RCC 7860 (cell line): ENCODE data around the gene MYO3A.

Experiments
- DNase-seq: peaks from one replicate; pipeline ENCODE4 v3.0.0-alpha.2; 2015; ENCODE audit warnings: low spot score
- FAIRE-seq: peaks from 2 replicates; lab custom pipeline; 2012; peaks lifted over from hg19 to GRCh38; lab: Jason Lieb, UNC

The MYO3A gene

DNA sequence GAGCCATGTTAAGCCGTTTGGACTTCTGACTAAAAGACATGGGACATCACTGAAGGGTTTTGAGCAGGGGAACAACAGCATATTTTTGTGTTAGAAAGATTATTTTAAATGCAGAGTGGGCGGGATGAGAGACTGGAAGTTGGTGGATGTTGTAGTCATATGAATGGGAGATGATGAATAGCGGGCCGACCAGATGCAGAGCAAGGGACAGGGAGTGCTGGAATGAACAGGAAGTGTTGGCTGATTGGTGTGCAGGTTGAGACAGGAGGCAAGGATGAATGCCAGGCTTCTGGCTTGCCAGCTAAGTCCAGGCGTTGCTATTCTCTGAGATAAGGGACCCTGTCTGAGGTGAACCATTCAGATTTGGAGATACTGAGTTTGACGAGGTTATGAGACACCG, 320.6 kb downstream of the MYO3A start:
- DNase-seq, result no peak
- FAIRE-seq, result no peak

DNA sequence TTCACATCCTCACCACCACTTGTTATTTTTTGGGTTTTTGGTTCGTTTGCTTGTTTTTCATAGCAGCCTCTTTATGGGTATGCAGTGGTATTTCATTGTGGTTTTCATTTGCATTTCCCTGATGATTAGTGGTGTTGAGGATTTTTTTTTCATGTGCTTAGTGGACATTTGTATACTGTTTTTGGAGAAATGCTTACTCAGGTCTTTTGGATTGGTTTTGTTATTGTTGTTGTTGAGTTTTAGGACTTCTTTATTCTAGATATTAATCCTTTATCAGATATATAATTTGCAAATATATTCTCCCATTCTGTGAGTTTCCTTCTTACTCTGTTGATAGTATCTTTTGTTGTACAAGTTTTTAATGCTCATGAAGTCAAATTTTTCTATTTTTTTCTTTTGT, 325.3 kb downstream of the MYO3A start:
- DNase-seq (no peak), FAIRE-seq (no peak)
